Activated gamma-delta T cell treated with Interleukin-2 at 50 U/mL for 16 hours (primary cell): ENCODE results near the gene MOB4.

Experiments used
- DNase-seq: peaks from one replicate; pipeline ENCODE4 v3.0.0-alpha.2; 2020

Gene MOB4

GRCh38 chr2:197597166-197597565 is 81.3 kb downstream of the MOB4 start:
- DNase-seq: no peak

DNA sequence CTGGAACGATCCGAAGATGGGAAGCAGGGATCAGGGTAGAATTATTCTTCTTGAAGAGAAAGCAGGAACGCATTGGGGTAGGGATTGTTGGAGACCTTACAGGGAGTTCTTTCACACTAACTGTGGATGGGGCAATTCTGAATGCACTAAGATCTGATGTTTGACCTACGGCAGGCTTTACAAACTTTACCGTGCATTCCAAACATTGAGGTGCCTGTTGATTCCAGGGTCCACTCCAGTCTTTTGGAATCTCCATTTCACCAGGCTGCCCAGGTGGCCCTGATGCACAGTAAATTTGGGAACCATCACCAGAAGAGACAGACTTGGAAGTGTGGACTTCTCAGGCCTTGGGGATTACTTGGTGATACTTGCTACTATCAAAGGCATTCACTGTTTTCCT is 82.6 kb downstream of the MOB4 start:
- no peak for DNase-seq

DNA sequence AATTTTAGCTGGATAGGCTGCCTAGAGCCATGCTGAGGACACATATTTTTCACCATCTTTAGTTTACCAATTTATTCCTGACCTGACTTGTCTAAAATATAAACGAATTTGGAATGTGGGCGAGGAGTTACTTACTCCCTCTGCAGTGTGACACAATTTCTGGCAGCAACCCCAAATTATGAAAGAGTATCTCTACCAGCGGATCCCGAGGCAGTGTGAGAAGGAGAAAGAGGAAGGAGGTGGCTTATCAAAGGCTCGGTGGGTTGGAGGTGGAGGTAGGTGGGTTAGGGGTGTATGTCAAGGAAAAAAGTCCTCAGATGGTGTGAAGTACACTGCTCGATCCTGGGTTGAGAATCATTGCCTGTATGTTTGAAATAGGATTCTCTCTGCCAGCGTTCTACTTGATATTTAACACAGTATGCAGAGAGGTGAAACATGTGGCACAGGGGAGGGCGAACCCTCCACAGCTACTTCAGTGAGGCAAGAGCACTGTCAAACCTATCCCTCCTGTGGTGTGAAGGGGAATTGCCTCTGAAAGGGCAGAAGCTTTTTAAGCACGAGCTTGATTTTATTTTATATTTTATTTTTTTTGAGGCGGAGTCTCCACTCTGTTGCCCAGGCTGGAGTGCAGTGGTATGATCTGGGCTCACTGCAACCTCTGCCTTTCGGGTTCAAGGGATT is 83.6 kb downstream of the MOB4 start:
- peak; percentile 14 for DNase-seq

DNA sequence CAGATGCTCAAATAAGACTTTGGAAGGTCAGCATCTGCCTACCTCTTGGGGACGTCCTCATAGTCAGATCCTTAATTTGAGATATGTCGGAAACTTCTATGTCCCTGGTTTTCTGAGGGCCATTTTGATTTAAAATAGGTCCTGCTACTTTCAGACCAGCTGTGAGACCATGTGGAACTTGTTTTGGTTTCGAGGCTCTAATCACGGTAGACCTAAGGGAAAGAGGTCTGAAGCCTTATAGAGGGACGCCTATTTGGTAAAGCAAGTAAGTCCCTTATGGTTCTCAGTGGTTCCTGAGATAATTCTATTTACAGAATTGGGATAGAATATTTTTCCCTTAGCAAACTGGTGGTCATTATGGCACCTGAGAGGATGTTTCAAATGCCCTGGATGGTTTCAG is 84.4 kb downstream of the MOB4 start:
- DNase-seq: no peak

DNA sequence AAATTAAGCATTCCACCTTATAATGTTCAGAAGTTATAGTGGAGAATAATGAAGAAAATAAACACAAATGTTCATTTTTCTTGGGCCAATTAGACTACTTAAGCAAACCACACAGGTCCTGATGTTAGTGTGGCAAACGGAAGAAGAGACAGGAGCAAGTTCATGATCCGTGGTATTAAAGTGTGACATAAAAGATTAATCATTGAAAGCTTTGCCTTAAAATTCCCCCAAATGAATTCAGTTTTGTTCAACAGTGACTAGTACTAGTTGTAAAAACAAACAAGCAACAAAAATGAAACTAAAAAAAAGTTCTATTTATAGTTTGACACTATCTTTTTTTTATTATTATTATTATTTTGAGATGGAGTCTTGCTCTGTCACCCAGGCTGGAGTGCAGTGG is 85.9 kb downstream of the MOB4 start:
- no peak for DNase-seq
